ENCODE measurements around the gene THRA.

Gene THRA

DNA sequence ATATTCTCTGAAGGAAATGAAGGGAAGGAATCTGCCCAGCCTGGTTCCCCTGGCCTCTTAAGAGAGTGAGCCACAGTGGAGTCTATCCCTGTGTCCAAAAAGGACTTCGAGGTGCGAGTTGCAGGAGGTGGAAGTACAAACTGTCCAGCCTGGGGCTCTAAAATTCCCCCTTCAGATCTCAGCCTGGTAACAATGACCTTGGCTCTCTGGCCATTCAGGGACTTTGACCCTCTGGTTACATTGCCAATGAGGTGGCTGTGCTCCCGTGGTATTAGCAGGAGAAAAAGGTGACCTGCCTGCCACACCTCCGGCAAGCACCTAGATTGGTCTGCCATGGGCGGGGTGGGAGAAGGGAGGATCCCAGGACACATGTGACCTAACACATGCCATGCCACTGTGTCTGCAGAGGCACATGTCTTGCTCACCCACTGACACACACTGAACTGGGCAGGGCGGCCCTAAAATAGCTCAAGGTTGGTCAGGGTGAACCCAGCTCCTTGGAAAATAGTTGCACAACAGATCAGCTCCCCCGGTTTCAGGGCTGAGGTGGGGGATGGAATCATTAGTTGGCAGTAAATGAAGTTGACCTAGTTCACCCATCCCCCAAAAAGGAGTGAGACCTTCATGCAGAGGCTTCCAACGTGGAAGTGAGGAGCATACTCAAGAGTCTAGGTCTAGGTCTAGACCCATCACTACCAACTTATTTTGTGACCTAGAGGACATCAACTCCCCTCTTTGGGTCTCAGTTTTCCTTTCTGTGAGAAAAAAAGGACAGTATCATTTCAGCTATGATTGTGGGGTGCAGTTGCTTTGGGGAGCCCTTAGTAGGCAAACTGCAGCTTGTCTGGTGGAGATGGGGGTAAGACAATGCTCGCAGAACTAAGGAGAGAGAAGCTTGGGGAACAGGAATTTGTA, 35.4 kb downstream of the THRA start:
- peak overlapping the region; percentile 75 for H3K27ac ChIP-seq
- TF ChIP-seq ZFX (IDR thresholded peaks at IDR 0.05), result no peak
- TF ChIP-seq, protein P1, sequence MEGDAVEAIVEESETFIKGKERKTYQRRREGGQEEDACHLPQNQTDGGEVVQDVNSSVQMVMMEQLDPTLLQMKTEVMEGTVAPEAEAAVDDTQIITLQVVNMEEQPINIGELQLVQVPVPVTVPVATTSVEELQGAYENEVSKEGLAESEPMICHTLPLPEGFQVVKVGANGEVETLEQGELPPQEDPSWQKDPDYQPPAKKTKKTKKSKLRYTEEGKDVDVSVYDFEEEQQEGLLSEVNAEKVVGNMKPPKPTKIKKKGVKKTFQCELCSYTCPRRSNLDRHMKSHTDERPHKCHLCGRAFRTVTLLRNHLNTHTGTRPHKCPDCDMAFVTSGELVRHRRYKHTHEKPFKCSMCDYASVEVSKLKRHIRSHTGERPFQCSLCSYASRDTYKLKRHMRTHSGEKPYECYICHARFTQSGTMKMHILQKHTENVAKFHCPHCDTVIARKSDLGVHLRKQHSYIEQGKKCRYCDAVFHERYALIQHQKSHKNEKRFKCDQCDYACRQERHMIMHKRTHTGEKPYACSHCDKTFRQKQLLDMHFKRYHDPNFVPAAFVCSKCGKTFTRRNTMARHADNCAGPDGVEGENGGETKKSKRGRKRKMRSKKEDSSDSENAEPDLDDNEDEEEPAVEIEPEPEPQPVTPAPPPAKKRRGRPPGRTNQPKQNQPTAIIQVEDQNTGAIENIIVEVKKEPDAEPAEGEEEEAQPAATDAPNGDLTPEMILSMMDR (conservative IDR thresholded peaks at IDR 0.05), result no peak

DNA sequence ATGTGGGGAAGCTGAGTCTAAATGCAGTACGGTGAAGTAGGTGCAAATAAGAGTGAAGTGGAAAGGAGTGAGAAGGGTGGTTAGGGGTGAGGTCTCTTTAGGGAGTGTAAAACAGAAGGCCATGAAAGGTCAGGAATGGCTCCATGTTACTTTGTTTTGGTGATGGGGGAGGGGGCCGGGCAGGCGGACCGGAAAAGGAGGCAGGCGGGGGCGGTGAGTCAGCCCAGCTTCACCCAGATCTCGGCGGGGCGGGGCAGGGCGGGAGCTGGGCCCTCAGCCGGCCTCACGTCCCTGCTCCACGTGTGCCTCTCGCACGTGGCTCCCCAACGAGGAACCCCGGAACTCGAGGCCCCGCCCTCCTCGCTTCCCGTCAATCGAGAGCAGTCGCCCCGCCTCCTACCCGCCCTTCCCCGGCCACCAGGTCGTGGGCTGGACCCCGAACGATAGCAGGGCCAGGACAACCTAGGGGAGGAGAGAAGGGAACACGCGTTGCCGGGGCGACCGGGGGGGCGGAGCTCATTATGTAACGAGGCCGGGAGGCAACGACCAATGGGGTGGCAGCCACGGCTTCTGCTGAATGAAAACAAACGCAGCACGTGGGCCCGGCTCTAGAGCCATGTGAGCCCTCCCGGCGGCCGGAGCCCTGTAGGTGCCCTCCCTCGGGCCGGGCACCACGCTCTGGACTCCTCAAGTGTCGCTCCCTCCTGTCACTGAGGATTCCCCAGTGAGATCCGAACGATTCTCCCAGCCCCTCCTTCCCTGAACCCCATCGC, 36.3 kb downstream of the THRA start:
- no peak for TF ChIP-seq ZFX (IDR thresholded peaks at IDR 0.05)
- TF ChIP-seq, protein P1 (conservative IDR thresholded peaks at IDR 0.05), result no peak
- peak overlapping the region; percentile 75 for H3K27ac ChIP-seq

DNA sequence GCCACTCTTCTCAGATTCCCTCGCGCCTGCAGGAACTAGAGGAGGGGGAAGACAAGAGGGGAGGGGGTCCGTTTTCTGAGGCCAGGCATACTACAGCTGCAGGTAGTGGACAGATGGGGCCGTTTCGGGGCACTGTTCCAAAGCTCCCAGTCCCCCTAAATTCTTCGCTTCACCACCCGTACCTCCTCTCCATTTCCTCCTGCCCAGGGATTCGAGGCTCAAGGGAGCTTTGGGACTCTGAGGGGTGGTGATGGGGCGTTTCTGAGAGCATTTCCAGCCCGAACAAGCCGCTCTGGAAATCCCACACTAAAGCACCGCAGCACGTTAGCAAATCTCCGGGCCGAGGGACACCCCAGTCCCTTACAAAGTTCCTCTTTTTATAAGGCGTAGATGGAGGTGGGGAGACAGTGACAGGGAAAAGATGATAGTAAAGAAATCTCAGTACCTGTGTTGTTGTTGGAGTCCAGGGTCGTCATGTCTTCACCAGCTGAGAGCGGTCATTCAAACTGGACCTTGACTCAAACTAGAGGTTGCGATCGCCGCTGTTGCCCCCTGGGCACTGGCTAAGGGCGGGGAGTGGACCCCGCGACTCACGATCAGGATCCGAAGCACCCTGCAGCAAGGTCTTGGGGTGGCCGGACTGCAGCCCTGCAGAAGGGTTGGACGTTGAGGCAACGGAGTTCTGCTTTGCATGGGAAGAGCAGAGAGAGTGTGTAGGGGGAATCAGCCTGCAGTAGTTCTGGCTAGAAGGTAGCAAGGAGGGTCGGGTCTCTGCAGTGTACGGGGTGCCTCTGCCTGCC, 37.1 kb downstream of the THRA start:
- TF ChIP-seq, protein P1 (conservative IDR thresholded peaks at IDR 0.05), result no peak
- no peak for TF ChIP-seq ZFX (IDR thresholded peaks at IDR 0.05)
- peak overlapping the region; percentile 75 for H3K27ac ChIP-seq

DNA sequence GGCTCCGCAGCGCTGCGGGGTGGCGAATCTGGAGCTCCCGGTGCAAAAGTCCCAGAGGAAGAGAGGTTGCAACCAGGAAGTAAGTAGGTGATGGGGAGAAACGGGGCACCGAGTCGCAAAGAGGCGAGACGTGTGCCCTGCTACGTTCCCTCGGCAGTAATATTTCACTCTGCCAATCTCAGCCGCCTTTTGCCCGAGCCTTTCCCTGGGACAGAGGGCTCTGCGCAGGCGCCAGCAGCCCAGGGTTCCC, 37.6 kb downstream of the THRA start, which contains the start of gene NR1D1:
Gene NR1D1 (minus strand): TSS at position 171 of the 250 bp plus-strand sequence. CDS start 495 bp downstream, outside the sequence.
- H3K27ac ChIP-seq, result peak within 1 kb of the TSS; percentile 75
- TF ChIP-seq, protein P1 (conservative IDR thresholded peaks at IDR 0.05), result no peak
- TF ChIP-seq ZFX (IDR thresholded peaks at IDR 0.05), result no peak

DNA sequence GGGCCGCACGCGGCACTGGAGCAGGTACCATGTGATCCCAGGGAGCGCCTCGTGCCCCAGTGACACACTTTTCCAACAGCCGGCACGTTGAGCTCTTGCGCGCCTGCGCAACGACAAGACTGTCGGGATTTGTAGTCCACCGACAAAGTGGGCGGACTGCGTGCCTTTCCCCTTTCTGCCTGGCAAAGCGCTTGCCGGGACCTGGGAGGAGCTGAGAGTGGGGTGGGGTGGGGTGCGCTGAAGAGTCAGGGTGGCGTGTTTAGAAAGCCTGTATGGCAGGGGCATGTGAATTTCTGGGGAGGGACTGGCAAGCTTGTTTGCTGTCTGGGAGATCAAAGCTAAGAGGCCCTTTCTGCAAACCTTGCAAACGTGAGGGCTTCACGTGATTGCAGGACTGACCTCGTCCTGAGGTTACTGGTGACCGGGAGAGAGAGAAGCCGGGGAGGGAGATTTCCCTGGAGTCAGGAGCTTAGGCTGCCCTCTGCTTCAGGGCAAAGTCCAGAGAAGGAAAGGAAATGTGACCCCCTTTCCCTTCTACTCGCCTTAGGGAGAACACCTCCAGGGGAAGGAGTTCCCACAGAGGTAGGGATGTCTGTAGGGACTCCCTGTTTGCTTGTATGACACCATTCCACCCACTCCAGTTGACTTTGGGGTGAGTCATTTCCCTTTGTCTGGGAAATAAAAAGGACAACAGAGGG, 38.1 kb downstream of the THRA start:
- peak overlapping the region; percentile 75 for H3K27ac ChIP-seq
- TF ChIP-seq ZFX (IDR thresholded peaks at IDR 0.05), result no peak
- TF ChIP-seq, protein P1 (conservative IDR thresholded peaks at IDR 0.05), result no peak

DNA sequence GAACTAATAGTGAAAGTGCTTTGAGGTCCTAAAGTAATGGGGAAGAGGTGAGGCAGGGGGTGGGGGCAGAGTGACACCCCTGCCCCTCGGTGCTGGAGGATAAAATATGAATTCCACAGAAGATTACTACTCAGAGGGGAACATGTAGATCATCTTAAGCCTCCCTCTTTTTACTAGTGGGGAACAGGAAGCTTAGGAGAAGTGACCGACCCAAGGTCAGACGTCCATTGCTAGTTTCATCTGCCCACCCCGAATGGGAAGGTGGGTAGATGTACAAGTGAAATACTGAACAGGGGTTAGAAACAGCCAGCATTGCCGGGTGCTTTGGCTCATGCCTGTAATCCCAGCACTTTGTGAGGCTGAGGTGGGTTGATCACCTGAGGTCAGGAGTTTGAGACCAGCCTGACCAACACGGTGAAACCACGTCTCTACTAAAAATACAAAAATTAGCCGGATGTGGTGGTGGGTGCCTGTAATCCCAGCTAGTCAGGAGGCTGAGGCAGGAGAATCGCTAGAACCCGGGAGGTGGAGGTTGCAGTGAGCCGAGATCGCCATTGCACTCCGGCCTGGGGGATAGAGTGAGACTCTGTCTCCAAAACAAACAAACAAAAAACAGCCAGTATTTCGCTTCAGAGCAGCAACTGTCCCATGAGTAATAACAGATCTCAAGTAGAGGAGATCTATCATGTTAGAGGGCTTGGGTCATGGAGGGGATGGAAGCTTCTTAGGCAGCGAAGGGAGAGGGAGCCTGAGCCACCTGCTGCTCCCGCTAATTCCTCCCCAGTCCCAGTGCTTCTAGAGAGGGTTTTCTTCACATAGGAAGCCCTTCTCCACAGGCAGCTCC, 38.8 kb downstream of the THRA start:
- no peak for TF ChIP-seq ZFX (IDR thresholded peaks at IDR 0.05)
- TF ChIP-seq, protein P1 (conservative IDR thresholded peaks at IDR 0.05), result no peak
- peak overlapping the region; percentile 75 for H3K27ac ChIP-seq

All from C4-2B (cell line).